Neural cell (in vitro differentiated cells): ENCODE results near the gene KDM4C. TPM values are rescaled to one million over a fixed set of nuclear protein-coding genes. Genes with fewer than 3 reads are reported as not detected.

Source experiments
- H2AFZ ChIP-seq: fragments of 200-600, 300-800 bp; sonication (generic), shearing (Covaris generic); 2 replicates; pipeline ENCODE4 v1.6.0; 2014; ENCODE audit warnings: low read depth, mild to moderate bottlenecking, antibody characterized with exemption, low read length, moderate library complexity
- H3F3A ChIP-seq: fragments of 200-600 bp; shearing (Covaris generic); 2 replicates; pipeline ENCODE4 v1.6.1; 2016; ENCODE audit warnings: mild to moderate bottlenecking, moderate library complexity, mixed read lengths, antibody characterized with exemption, low read length; ENCODE audit not compliant: insufficient read depth, poor library complexity, severe bottlenecking
- H3K27ac ChIP-seq: fragments of 200-600, 300-800 bp; sonication (generic), shearing (Covaris generic); 2 replicates; pipeline ENCODE4 v1.5.1; 2014; ENCODE audit warnings: mild to moderate bottlenecking, low read length, moderate library complexity
- H3K27me3 ChIP-seq: fragments of 300-800, 200-600 bp; sonication (generic), shearing (Covaris generic); 2 replicates; pipeline ENCODE4 v1.6.0; 2014; ENCODE audit warnings: mild to moderate bottlenecking, low read depth, low read length, moderate library complexity; ENCODE audit not compliant: insufficient read depth
- H3K36me3 ChIP-seq: fragments of 300-800, 200-600 bp; sonication (generic), shearing (Covaris generic); 2 replicates; pipeline ENCODE4 v1.5.1; 2014; ENCODE audit warnings: mild to moderate bottlenecking, antibody characterized with exemption, low read length, moderate library complexity; ENCODE audit not compliant: insufficient read depth
- H3K4me2 ChIP-seq: fragments of 300-800, 200-600 bp; sonication (generic), shearing (Covaris generic); 2 replicates; pipeline ENCODE4 v1.6.0; 2014; ENCODE audit warnings: mild to moderate bottlenecking, low read length
- H3K4me3 ChIP-seq: fragments of 300-800, 200-600 bp; sonication (generic), shearing (Covaris generic); 2 replicates; pipeline ENCODE4 v1.5.1; 2014; ENCODE audit warnings: mild to moderate bottlenecking, low read length, moderate library complexity
- H3K79me2 ChIP-seq: fragments of 200-600 bp; shearing (Covaris generic); replicated peaks from 2 replicates; pipeline ENCODE4 v1.6.0; 2014; ENCODE audit warnings: mild to moderate bottlenecking, low read length, moderate library complexity; ENCODE audit not compliant: insufficient read depth
- H3K9ac ChIP-seq: fragments of 300-800, 200-600 bp; sonication (generic), shearing (Covaris generic); 2 replicates; pipeline ENCODE4 v1.6.1; 2016; ENCODE audit warnings: mild to moderate bottlenecking, low read length, mixed read lengths
- H3K9me2 ChIP-seq: fragments of 200-600 bp; shearing (Covaris generic); 2 replicates; pipeline ENCODE4 v1.6.1; 2016; ENCODE audit warnings: mild to moderate bottlenecking, low read length, mixed read lengths; ENCODE audit not compliant: insufficient read depth
- H3K9me3 ChIP-seq: fragments of 200-600, 300-800 bp; sonication (generic), shearing (Covaris generic); 2 replicates; pipeline ENCODE4 v1.6.1; 2016; ENCODE audit warnings: mild to moderate bottlenecking, mixed run types, low read length, moderate library complexity, mixed read lengths
- H4K20me1 ChIP-seq: fragments of 200-600 bp; shearing (Covaris generic); 2 replicates; pipeline ENCODE4 v1.6.1; 2016; ENCODE audit warnings: mild to moderate bottlenecking, mixed run types; ENCODE audit not compliant: insufficient read depth
- CTCF ChIP-seq: fragments of 450-650 bp; IDR thresholded peaks from 2 replicates; pipeline ENCODE4 v1.5.1; 2014; ENCODE audit warnings: antibody characterized with exemption, mild to moderate bottlenecking, moderate library complexity; ENCODE audit not compliant: poor library complexity, severe bottlenecking
- EP300 ChIP-seq: fragments of 450-650 bp; conservative IDR thresholded peaks from 2 replicates; pipeline ENCODE4 v1.6.1; 2014; ENCODE audit warnings: antibody characterized with exemption, mild to moderate bottlenecking, moderate library complexity; ENCODE audit not compliant: poor library complexity, severe bottlenecking
- EZH2 ChIP-seq: fragments of 200-600, 300-800 bp; shearing (Covaris generic), sonication (generic); IDR thresholded peaks from 2 replicates; pipeline ENCODE4 v1.6.1; 2014; ENCODE audit warnings: antibody characterized with exemption, low read length, borderline replicate concordance, mild to moderate bottlenecking; ENCODE audit not compliant: insufficient read depth, poor library complexity, severe bottlenecking
- MXI1 ChIP-seq: fragments of 450-650 bp; conservative IDR thresholded peaks from 2 replicates; pipeline ENCODE4 v1.6.1; 2014; ENCODE audit warnings: antibody characterized with exemption, mild to moderate bottlenecking; ENCODE audit not compliant: poor library complexity, severe bottlenecking
- POLR2AphosphoS5 ChIP-seq: IDR thresholded peaks from 2 replicates; pipeline ENCODE4 v1.6.1; 2012
- RAD21 ChIP-seq: fragments of 450-650 bp; conservative IDR thresholded peaks from 2 replicates; pipeline ENCODE4 v1.6.1; 2014; ENCODE audit warnings: antibody characterized with exemption, mild to moderate bottlenecking, moderate library complexity
- SMC3 ChIP-seq: fragments of 450-650 bp; conservative IDR thresholded peaks from 2 replicates; pipeline ENCODE4 v1.6.1; 2014; ENCODE audit warnings: antibody characterized with exemption, mild to moderate bottlenecking, moderate library complexity; ENCODE audit not compliant: poor library complexity
- TAF1 ChIP-seq: IDR thresholded peaks from 2 replicates; pipeline ENCODE4 v1.6.1; 2012; ENCODE audit warnings: low read depth
- polyA plus RNA-seq: library from polyadenylated mRNA; depleted of rRNA; stranded (reverse); fragments of >200 nt; gene quantifications from 2 replicates; pipeline ENCODE4 v1.2.3, GENCODE V29; 2014
- TF ChIP-seq, protein P1 (sequence below): IDR thresholded peaks from 2 replicates; pipeline ENCODE4 v1.6.1; 2012; ENCODE audit warnings: borderline replicate concordance

The KDM4C gene
- polyA plus RNA-seq, 1 donor from 2014 or later, result 21.1 TPM

- no peaks in the 10 kb centered on the region for H4K20me1 ChIP-seq
- H3K79me2 ChIP-seq, result no peaks in the 10 kb centered on the region
- no peaks in the 10 kb centered on the region for H3F3A ChIP-seq
- H3K9me3 ChIP-seq, result no peaks in the 10 kb centered on the region
- no peak overlapping the region for H3K27ac ChIP-seq
- H3K4me2 ChIP-seq, result no peak overlapping the region
- no peak overlapping the region for H2AFZ ChIP-seq
- H3K27me3 ChIP-seq, result no peaks in the 10 kb centered on the region
- H3K4me3 ChIP-seq, result no peak overlapping the region
- no peaks in the 10 kb centered on the region for H3K9me2 ChIP-seq
- H3K36me3 ChIP-seq, result no peaks in the 10 kb centered on the region
- TF ChIP-seq, protein P1, sequence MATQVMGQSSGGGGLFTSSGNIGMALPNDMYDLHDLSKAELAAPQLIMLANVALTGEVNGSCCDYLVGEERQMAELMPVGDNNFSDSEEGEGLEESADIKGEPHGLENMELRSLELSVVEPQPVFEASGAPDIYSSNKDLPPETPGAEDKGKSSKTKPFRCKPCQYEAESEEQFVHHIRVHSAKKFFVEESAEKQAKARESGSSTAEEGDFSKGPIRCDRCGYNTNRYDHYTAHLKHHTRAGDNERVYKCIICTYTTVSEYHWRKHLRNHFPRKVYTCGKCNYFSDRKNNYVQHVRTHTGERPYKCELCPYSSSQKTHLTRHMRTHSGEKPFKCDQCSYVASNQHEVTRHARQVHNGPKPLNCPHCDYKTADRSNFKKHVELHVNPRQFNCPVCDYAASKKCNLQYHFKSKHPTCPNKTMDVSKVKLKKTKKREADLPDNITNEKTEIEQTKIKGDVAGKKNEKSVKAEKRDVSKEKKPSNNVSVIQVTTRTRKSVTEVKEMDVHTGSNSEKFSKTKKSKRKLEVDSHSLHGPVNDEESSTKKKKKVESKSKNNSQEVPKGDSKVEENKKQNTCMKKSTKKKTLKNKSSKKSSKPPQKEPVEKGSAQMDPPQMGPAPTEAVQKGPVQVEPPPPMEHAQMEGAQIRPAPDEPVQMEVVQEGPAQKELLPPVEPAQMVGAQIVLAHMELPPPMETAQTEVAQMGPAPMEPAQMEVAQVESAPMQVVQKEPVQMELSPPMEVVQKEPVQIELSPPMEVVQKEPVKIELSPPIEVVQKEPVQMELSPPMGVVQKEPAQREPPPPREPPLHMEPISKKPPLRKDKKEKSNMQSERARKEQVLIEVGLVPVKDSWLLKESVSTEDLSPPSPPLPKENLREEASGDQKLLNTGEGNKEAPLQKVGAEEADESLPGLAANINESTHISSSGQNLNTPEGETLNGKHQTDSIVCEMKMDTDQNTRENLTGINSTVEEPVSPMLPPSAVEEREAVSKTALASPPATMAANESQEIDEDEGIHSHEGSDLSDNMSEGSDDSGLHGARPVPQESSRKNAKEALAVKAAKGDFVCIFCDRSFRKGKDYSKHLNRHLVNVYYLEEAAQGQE, result no peak
- no peak for TF ChIP-seq POLR2AphosphoS5
- no peak for TF ChIP-seq CTCF
- no peak overlapping the region for H3K9ac ChIP-seq
These were observed 7.2 kb downstream of the KDM4C start for GRCh38 chr9:6764950-6765349.

DNA sequence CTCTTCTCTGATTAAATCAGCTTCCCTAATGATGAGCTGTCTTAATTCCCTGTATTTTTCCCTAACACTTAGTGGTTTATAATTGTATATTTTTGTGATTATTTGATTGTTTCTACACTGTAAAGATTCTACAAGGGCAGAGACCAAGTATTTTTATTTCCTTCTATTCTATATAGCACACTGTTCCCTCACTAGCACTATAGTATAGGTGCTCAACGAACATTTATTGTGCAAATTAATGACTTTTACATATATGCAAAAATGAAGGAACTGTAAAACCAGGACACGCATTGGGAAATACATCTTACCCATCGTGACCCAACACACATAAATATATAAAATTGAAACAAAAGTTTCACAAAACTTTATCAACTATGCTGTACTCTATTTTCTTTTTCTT is 7.6 kb downstream of the KDM4C start:
- Histone ChIP-seq H3K36me3 (no peaks in the 10 kb centered on the region), H3K9me3 (no peaks in the 10 kb centered on the region), H3K4me2 (no peak overlapping the region), H3K27me3 (no peaks in the 10 kb centered on the region), H3F3A (no peaks in the 10 kb centered on the region), H4K20me1 (no peaks in the 10 kb centered on the region), H2AFZ (no peak overlapping the region), H3K9ac (no peak overlapping the region), H3K27ac (no peak overlapping the region), H3K79me2 (no peaks in the 10 kb centered on the region), H3K4me3 (no peak overlapping the region), H3K9me2 (no peaks in the 10 kb centered on the region)
- no peak for TF ChIP-seq SMC3
- no peak for TF ChIP-seq EP300
- TF ChIP-seq CTCF, result no peak

DNA sequence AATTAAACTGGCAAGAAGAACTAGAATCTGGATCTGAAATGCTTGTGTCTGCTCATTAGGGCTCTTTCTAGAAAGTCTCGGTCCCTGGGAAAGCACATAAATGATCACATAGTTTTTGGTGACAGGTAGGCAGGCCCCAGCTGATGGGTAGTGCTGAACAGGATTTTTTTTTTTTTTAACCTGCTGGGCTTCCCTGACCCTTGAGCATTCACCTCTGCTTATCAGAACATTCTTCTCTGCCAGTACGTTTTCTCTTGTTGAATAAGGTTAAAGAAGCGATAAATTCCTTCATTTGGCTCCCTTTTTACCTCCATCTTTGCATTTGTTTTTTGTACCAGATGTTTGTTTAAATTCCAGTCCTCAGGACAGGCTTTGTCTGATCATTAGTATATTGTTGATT is 8.8 kb downstream of the KDM4C start:
- H3K4me2 ChIP-seq, result no peak overlapping the region
- H3K4me3 ChIP-seq, result no peak overlapping the region

More for the DNA sequence above, 8.8 kb downstream of the KDM4C start:
- Histone ChIP-seq H3K79me2 (no peaks in the 10 kb centered on the region), H3F3A (no peaks in the 10 kb centered on the region), H3K9me3 (no peaks in the 10 kb centered on the region), H3K9me2 (no peaks in the 10 kb centered on the region), H3K27ac (no peak overlapping the region), H3K27me3 (no peaks in the 10 kb centered on the region), H2AFZ (no peak overlapping the region), H4K20me1 (no peaks in the 10 kb centered on the region), H3K36me3 (no peaks in the 10 kb centered on the region), H3K9ac (no peak overlapping the region)
- TF ChIP-seq MXI1 (no peak), RAD21 (no peak), SMC3 (no peak), CTCF (no peak), TAF1 (no peak), POLR2AphosphoS5 (no peak), EZH2 (no peak), EP300 (no peak)
- TF ChIP-seq, protein P1, result no peak
